ENCODE measurements around the gene DNAJC5G.
"Not testable (repeated sequence)": the region's sequence is repeated elsewhere in the genome, so short reads cannot be mapped to it uniquely, and the experiment has no call there.

The DNAJC5G gene

DNA sequence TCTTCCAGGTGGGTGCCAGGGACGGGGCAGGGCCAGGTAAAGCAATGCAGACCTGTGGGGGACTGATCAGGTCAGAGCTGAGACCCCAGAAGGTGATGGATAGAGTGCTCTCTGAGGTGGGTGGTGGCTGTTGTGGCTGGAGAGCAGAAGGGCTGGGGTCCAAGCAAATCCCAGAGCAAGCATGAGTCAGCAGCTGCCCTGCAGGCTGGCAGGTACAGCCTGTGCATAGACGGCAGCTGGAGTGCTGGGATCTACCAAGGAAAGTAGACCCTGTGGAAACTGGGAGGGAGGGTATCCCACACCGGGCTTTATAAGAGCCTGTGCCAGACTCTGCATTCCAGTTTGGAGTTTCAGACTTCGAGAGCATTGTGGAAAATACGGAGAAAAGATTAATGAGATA is 7.7 kb downstream of the DNAJC5G start:
- no peak for DNase-seq

DNA sequence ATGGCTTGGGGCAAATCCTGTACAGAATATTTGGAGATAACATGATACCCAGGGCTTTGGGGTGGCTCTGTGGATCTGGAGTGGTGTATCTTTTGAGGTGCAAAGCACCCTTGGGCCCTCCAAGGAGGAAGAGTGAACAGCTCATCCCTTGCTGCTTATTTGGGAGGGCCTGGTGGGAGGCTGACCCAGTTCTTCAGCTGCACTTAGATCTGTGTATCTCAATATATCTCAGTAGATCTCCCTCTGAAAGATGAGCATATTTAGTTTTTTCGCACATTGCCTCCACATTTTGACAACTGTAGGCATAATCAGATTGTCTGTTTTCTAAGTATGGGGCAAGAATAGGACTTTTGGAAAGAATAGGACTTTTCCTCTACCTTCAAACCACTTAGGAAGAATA is 9.8 kb downstream of the DNAJC5G start:
- DNase-seq: no peak

DNA sequence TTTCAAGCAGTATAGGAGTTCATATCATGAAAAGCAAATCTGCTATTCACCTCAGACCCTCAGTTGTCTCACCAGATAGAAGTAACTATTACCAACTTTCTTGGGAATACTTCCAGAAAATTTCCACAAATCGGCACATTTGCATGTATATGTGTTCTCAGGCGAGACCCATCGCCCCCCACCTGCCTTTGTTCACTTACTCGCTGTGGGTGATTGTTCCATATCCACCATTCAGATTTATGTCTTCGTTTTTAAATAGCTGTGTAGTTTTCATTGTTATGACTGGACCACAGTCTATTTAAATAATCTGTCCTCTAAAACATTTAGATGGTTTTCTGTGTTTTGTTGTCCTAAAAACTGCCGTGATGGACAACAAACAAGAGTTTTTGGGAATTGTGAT is 10.2 kb downstream of the DNAJC5G start:
- no peak for DNase-seq

DNA sequence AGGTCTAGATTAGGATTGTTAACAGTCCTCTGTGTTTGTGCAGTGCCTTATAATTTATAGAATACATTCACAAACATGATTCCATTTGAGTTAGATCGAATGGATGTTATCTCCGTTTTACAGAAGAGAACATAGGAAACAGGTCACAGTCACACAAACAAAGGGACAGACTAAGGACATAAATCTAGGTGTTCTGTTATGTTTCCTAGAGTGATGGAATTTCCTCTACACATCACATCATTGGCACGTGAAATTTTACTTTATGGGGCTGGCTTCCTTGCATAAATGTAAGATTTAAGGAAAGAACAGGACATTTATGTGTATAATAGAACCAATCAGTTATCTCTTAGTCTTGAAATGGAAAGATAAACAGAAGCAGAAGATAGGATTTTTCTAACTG is 13.4 kb downstream of the DNAJC5G start:
- DNase-seq: no peak

DNA sequence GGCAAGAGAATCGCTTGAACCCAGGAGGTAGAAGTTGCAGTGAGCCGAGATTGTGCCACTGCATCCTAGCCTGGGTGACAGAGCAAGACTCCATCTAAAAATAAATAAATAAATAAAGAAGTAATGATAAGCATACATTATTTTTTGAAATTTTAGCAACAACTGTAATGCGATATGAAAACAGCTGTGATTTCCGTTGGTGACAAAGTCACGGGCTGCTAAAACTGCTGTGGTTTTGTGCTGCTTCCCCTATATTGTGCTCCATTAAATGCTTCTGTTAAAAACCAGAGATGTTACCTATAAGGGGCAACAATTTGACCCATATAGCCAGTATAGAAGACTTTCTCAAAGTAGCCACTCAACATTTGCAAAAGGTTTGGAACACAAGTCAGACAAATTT is 15.3 kb downstream of the DNAJC5G start:
- no peak for DNase-seq

DNA sequence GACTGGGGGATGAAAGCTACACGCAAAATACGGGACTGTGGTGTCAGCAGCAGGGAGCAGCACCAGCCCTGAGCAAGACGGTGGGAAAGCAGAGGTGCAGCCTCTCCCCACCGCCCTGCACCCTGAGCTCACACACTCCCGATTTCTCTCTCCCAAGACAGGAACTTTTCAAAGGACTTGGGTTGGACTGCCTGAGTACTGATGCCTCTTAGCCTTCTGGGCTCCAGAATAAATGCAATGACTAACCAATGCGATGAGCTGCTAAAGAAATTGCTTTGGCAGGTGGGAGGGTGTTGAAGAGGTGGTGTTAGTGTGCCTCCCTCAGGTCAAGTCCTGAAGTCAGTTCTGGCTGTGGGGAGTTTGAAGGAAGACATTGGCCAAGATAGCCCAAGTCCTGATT is 16.6 kb downstream of the DNAJC5G start:
- no peak for DNase-seq

DNA sequence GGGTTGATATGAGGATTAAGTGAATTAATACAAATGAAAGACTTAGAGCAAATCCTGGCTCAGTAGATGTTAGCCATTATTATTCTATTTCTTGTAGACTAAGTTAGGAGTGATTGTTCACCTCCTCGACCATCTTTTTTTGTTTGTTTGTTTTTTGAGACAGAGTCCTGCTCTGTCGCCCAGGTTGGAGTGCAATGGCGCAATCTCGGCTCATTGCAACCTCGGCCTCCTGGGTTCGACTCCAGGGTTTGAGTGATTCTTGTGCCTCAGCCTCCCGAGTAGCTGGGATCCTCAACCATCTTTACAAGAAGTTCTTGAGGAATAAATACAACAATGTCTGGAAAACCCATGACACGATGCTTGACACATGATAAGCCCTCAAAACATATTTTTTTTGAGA is 19.7 kb downstream of the DNAJC5G start:
- no peak for DNase-seq

DNA sequence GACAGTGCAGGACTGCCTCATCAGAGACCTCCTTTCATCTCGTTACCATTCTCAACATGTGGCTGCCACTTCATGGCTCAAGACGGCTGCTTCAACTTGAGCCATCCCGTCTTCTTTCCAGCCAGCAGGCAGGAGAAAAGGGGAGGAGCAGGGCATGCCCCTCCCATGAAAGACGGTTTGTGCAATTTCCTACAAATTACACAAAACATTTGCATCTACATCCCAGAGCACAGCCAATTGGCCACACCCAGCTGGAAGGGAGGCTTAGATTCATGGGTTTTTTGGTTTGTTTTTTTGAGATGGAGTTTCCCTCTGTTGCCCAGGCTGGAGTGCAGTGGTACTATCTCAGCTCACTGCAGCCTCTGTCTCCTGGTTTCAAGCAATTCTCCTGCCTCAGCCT is 21.2 kb downstream of the DNAJC5G start:
- DNase-seq: no peak

DNA sequence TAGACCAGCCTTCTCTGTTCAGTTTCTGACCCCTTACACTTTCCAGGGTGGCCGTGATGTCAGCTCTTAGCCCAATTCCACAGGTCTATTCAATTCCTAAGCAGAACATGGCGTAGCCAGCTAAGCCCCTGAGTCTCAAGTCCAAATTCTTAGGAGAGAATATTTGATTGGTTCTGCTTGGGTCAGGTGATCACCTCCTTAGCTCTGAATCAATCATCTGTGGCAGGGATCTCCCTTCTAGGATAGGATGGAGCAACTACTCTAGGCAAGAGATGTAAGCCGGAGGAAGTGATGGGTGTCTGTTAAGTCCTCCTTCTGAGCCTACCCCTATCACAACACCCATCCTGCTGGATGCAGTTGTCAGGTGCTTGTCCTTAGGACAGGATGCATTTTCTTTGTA is 22.0 kb downstream of the DNAJC5G start:
- DNase-seq: no peak

DNA sequence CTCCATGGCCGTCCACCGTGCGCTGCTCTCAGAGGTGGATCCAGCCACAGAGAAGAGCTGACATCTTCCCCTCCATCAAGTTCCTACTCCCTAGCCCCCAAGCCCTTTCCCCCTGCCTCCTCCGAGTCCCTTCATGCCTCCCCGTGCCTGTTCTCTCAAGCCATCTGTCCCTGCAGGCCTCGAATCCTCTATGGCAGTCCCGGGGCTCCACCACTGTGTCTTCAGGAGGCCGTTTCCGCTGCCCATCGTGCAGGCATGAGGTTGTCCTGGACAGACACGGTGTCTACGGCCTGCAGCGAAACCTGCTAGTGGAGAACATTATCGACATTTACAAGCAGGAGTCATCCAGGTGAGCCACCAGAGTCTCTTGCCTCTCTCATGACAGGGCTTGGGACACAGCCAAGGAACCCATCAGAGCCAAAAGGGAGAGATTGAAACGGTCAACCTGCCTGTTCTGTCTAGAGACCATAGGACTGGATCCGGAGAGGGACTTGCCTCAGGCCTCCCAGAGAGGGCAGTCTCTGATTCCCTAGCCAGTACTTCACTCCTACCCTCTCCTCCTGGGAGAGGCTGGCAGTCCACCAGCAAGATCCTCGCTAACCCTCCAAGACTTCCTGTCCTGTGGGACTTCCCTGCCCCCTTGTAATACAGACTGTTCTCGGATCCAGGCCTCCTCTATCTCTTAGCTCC is 23.3 kb downstream of the DNAJC5G start:
- no peak for DNase-seq

DNA sequence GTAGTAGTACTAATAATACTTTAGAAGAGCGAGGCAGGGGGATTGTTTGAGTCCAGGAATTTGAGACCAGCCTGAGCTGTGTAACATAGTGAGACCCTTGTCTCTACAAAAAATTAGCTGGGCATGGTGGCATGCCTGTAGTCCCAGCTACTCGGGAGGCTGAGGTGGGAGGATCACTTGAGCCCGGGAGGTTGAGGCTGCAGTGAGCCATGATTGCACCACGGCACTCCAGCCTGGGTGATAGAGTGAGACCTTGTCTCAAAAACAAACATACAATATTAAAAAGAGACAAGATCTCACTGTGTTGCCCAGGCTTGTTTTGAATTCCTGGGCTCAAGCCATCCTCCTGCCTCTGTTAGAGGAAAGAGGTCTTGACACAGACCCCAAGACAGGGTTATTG is 25.4 kb downstream of the DNAJC5G start:
- not testable (repeated sequence) for DNase-seq

DNA sequence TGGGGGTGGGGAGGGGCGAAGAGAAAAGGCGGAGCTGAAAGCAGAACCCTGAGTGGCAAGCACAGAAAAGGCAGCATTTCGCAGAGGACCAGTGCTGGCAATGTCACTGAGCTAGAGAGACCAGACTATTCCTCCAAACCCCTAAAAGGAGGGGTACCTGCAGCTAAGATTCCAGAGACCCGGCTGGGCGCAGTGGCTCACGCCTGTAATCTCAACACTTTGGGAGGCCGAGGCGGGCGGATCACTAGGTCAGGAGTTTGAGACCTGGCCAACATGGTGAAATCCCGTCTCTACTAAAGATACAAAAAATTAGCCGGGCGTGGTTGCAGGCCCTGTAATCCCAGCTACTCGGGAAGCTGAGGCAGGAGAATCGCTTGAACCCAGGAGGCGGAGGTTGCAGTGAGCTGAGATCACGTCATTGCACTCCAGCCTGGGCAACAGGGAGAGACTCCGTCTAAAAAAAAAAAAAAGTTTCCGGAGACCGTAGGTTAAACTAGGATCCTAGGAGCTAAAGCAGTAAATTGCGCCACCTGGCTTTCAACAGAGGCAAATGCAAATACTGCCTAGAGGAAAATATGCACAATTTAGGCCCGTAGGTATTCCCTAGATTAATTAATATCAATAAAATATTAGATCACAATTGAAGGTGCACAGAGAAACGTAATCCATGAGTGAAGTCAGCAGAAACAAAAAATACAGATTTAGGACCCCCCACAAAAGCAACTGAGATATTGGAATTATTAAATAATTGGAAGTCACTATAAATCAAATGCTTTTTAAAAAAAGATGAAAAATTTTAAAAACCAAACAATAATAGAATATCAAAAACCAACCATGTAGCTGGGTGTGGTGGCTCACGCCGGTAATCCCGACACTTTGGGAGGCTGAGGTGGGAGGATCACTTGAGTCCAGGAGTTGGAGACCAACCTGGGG is 28.1 kb downstream of the DNAJC5G start:
- peak; percentile 67 for DNase-seq

DNA sequence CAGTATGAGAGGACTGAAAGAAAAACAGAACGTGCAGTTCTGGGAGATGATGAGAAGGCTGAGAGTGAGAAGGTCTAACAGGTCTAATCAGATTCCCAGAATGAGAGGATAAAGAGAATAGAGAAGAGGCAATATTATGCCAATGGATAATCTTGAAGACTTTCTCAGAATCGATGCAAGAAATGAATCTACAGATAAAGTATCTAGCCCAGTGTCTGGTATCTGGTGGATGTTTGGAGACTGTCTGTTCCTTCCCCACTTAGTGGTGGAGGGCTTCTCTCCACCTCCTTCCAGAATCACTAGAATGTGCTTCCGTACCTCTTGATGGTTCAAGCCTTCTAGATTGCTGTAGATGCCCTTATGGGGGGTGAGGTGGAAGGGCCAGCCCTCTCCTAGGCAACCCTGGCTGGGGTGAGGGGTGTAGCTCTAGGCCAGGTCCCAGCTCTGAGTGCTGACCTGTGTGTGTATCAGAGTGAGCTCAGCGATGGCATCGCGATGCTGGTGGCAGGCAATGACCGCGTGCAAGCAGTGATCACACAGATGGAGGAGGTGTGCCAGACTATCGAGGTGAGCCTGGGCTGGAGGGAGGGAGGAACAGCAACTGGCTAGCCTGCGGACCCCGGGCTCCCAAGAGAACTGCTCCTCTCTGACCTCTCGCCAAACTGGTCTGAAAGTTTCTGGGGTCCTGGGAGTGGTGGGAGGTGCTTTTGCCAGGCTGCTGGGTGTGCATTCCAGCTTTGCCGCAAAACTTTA is 29.4 kb downstream of the DNAJC5G start:
- DNase-seq: no peak

DNA sequence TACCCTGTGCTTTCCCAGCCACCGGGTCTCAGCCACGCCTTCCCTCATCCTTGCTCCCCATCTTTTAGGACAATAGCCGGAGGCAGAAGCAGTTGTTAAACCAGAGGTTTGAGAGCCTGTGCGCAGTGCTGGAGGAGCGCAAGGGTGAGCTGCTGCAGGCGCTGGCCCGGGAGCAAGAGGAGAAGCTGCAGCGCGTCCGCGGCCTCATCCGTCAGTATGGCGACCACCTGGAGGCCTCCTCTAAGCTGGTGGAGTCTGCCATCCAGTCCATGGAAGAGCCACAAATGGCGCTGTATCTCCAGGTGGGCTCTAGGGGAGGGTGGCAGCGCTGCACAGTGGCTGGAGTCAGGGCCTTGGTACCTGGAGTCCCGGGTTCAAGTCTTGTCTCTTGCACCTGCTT is 30.3 kb downstream of the DNAJC5G start:
- no peak for DNase-seq

DNA sequence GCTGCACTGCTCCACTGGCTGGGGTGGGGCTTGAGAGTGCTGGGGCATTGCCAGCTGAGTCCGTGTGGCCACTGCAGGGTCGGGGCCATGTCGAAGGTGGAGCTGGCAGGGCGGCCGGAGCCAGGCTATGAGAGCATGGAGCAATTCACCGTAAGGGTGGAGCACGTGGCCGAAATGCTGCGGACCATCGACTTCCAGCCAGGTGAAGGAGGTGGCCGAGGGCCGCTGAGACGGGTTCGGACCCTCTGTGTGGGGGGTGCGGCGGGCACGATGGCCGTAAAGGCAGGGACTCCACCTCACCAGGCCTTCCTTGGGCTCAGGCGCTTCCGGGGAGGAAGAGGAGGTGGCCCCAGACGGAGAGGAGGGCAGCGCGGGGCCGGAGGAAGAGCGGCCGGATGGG is 30.9 kb downstream of the DNAJC5G start:
- no peak for DNase-seq

DNA sequence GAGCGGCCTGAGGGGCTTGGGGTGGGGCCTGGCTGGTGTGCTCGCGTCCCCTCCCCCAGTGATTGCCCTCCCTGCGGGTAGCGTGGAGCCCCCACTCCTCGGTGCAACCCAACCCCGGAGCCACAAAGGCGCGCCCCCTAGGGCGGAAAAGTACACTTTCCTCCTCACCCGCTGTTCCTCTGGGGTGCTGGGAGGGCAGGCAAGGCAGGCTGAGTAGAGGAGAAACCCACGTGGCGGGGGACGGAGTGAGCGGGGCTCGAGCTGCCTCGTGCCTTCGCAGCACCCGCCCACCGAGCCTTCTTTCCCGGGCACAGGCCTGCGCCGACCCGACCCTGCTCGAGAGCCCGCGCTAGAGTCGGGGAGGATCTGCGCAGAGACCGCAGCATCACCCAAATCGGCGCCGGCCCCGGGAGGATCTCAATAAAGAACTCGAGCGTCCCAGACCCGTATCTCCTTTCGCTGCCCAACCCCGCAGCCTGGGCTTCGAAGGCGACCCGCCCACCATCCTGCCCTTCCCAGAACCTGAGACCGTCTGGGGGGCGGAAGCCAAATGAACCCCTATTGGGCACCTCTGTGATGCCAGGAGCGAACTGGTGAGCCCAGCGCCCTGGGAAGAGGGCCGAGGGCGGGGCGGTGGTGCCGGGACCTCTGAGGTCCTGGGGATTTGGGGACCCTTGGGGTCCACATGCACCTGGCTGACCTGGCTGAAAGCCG is 31.5 kb downstream of the DNAJC5G start:
- peak; percentile 22 for DNase-seq

DNA sequence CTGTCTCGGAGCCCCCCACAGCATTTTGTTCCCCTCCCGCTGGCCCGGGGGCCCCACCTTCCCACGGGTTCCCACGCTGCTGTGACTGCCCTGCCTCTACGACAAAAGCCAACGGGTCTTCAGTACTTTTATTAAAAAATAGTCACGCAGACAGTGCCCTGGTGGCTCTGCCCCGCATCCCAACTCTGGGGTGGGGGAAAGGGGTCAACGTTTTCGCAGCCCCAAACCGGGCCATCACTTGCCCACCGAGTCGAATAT is 32.0 kb downstream of the DNAJC5G start:
- DNase-seq: no peak

DNA sequence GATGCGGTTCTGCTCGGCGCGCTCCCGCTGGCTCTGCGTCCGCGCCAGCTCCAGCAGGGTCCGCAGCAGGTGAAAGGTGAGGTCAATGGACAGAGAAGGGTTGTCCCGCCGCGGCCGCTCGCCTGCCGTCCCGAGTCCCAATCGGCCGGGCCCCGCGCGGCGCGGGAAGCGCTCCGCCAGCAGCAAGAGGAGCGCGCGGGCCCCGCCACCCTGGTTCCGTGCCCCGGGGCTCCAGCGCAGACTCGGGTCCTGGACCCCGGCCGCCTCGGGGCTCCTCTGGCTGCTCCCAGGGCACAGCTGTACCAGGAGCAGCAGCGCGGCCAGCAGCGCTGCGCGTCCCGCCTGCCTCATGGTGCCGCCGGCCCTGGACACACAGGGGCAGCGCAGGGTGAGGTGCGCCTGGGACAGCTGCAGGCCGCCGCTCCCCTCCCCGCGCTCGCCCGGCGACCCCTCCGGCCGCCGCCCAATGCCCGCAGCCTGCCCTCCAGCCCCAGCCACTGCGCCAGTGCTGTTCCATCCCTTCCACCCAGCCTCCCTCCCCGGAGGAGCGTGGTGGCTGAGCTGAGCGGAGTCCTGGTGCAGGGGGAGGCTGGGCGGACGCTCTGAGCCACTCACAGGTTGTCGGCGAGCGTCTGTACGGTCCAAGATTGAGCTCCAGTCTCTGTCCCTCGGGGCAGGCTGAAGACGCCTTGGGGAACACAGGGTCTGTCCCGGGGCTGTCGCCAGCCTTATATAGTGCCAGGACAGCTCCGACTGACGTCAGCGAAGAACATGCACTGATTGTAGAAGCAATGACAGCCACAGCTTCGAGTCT is 32.5 kb downstream of the DNAJC5G start:
- DNase-seq: no peak

DNA sequence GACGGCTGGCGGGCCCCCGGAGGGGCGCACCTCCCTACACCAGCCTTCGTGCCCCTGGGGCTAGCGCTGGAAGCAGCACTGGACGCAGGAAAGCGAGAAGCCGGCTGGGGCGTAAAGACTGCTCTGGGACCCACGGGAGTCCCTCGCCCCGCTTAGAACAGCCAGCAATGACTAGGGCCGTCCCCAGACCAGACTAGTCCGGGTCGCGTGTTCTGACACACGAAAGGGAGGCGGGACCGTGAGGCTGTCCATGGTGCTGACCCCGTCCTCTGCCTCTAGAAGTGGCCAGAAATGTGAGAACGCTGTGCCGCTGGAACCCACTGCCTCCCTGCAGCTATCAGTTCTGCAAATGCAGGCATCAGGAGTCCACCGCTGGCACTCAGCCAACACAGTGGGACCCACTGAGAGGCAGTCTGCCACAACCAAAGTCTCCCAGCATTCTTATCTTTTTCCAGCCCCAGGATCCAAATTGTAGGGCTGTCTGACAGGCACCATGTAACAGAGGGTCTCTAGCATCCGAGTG is 33.2 kb downstream of the DNAJC5G start, which contains the start of gene UCN:
UCN (minus strand) TSS at position 87 of the 523 bp plus-strand sequence. CDS start 550 bp downstream, outside the sequence.
- DNase-seq: no peak

DNA sequence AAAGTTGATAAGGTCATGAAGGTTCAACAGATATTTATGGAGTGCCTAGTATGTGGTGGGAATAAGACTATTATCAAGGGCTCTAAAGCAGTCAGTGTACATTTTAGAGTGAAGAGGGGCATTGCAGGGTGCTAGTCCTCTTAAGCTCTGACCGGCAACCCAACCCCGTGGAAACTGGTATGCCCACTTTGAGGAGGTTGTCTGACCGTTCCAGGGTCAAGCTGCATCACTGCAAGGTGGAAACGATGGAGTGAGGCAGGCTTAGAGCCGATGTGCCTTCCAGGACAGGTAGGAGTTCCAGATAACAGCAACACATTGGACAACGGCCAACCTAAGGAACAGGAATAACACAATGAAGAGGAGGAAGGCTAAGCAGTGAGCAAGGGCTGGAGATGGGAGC is 34.4 kb downstream of the DNAJC5G start:
- no peak for DNase-seq

DNA sequence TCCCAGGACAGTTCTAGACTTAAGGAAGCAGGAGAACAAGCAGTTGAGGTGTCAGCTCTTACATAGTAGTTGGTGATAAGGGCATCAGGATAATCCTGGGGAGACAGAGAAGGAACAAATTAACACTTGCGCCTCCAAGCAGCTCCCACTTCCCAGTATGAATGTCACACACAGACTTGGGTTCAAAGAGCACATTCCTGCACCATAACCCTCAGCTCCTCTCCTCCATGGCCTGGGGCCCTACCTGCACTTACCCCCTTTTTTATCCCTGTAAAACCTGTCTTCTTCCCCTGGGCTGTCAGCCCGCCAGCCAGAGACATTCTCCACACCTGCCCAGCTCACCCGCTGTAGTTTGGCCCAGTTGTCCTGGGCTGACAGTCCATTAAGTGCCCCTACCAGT is 36.9 kb downstream of the DNAJC5G start:
- no peak for DNase-seq

Measured in CD4-positive, alpha-beta T cell treated with Interleukin-21 for 1 hour (primary cell).